ENCODE results near the gene CYP1A1.
"Not testable (repeated sequence)": the region's sequence is repeated elsewhere in the genome, so short reads cannot be mapped to it uniquely, and the experiment has no call there.

CYP1A1 gene

GRCh38 chr15:74725225-74725774, at the start of gene CYP1A1:
CYP1A1 (minus strand) TSS chr15:74725528; CDS start chr15:74723097, 2,431 bp downstream.
- DNase-seq (ENCODE audit: low spot score) = peak; percentile 35

DNA sequence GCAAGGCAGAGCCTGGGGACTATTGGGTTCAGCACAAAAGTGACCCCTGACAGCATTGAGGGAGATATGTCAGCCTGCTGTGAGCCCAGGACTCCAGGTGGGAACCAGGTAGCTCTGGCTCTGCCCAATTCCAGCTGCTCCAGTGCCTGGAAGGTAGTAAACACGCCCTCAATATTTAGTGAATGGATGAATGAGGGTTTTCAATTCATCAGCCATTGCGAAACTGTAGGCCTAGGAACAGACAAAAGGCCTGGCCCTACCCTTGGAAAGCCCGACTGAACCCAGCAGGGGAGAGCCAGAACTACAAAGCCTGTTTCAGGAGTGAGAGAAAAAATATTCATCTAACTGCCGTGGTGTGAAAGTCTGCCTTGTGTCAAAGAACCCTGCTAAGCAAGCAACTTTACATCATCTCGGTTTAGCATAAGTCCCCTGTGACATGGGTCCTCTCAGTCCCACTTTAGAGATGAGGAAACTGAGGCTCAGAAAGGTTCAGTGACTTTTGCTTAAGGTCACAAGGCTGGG, 48.5 kb upstream of the CYP1A1 start:
- no peak for DNase-seq (ENCODE audit: low spot score)

GRCh38 chr15:74773329-74773728, 48.0 kb upstream of the CYP1A1 start:
- DNase-seq (ENCODE audit: low spot score) = no peak

- no peak for DNase-seq (ENCODE audit: low spot score)
These were observed 45.0 kb upstream of the CYP1A1 start for GRCh38 chr15:74770211-74770903.

GRCh38 chr15:74769463-74770025, 44.2 kb upstream of the CYP1A1 start:
- DNase-seq (ENCODE audit: low spot score) = no peak

DNA sequence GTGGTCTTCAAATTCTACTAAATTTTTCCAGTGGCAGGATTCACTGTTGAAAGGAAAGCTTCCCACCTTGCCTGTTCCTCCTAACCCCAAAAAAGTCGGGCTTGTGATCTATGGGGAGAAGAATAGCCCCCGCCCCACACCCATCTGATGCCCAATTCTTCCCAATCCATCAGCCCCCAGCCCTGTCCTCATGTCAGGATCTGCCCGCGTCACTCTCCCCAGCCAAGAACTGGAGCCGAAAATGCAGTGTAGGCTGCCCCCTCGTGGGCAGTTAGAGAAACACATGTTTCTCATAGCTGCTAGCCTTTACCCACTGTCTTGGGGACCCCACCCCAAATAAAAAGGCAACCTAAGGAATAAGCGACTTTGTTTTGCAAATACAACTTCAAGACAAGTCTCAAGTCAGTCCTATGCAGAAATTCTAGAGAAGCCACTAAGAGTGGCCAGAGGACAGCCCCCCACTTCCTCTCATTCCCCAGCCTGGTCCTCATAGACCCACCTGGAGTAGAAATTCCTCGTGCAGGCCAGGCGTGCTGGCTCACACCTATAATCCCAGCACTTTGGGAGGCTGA, 43.5 kb upstream of the CYP1A1 start:
- peak; percentile 80 for DNase-seq (ENCODE audit: low spot score)

GRCh38 chr15:74768099-74768770, 42.9 kb upstream of the CYP1A1 start:
- no peak for DNase-seq (ENCODE audit: low spot score)

DNA sequence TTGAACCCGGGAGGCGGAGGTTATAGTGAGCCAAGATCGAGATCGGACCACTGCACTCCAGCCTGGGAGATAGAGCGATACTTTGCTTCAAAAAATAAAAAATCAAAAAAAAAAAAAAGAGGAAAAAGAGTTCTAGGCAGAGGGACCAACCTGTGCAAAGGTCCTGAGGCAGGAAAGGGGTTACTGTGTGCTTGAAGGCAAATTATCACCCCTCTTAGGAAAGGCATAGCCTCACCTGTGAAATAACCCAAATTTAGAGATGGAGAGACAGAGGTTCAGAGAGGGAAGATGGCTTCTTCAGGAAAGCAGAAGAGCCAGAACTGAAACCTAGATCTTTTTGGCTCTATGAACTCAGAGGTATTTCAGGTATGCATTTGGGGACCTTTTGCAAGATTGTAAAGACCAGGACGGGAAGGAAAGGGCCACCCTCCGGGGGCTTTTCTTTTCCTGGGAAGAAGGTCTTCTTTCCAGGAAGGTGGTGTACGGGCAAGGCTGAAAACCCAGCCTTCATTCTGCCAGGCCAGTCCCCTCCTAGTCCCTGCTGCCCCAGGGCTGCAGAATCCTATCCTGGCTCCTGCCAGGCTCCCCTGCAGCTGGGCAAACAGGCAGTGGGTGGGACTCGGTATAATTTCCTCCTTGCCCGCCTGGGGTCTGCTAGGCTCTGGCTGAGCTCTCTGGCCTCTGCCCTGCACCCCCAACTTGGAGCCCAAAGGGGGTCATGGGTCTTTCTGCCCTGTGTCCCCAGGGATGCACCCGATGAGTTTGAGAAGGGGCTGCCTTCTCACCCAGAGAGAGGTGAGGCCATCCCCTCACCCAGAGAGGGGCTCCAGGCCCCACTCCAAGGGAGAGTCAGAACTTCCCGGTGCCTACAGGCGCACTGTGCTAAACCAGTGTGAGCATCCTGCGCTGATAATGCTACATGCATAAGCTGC, 42.1 kb upstream of the CYP1A1 start:
- no peak for DNase-seq (ENCODE audit: low spot score)

- DNase-seq (ENCODE audit: low spot score) = no peak
These were observed 38.1 kb upstream of the CYP1A1 start for GRCh38 chr15:74763416-74763815.

- DNase-seq (ENCODE audit: low spot score) = no peak
These were observed 37.4 kb upstream of the CYP1A1 start for GRCh38 chr15:74762791-74763150.

DNA sequence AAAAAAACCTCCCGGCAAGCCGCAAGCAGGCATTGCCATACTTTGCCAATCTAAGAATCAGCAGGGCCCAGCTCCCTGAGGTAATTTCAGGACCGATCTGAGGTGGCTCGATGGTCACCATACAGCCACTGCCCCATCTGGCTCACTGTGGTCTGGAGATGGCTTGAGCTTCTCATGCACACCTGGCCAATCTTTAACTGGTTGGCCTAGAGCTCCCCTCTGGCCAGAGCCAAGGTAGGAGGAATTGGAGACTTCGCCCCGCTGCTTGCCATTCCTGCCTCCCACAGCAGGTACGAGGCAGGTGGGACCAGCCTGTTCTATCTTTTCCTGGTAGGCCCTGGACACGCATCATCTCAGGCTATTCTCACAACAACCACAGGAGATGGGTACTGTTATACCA, 33.4 kb upstream of the CYP1A1 start:
- no peak for DNase-seq (ENCODE audit: low spot score)

DNA sequence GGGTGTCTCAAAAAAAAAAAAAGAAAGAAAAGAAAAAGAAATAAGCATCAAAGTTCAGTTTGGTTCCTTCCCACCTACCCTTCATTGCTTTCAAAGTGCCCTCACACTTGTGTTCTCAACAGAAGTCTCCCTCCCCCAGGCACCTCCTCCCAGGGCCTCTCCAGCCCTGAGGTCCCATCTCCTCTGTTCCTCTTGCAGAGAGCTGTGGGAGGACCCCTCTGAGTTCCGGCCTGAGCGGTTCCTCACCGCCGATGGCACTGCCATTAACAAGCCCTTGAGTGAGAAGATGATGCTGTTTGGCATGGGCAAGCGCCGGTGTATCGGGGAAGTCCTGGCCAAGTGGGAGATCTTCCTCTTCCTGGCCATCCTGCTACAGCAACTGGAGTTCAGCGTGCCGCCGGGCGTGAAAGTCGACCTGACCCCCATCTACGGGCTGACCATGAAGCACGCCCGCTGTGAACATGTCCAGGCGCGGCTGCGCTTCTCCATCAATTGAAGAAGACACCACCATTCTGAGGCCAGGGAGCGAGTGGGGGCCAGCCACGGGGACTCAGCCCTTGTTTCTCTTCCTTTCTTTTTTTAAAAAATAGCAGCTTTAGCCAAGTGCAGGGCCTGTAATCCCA, 29.4 kb upstream of the CYP1A1 start:
- DNase-seq (ENCODE audit: low spot score) = peak; percentile 1

- DNase-seq (ENCODE audit: low spot score) = peak; percentile 77
These were observed 27.2 kb upstream of the CYP1A1 start for GRCh38 chr15:74752531-74752930.

GRCh38 chr15:74752011-74752410, 26.7 kb upstream of the CYP1A1 start:
- DNase-seq (ENCODE audit: low spot score) = no peak

- DNase-seq (ENCODE audit: low spot score) = peak; percentile 5
These were observed 25.4 kb upstream of the CYP1A1 start for GRCh38 chr15:74750751-74751150.

DNA sequence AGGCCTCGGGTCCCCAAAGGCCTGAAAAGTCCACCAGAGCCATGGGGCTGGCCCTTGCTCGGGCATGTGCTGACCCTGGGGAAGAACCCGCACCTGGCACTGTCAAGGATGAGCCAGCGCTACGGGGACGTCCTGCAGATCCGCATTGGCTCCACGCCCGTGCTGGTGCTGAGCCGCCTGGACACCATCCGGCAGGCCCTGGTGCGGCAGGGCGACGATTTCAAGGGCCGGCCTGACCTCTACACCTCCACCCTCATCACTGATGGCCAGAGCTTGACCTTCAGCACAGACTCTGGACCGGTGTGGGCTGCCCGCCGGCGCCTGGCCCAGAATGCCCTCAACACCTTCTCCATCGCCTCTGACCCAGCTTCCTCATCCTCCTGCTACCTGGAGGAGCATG, 24.5 kb upstream of the CYP1A1 start:
- DNase-seq (ENCODE audit: low spot score) = peak; percentile 1

DNA sequence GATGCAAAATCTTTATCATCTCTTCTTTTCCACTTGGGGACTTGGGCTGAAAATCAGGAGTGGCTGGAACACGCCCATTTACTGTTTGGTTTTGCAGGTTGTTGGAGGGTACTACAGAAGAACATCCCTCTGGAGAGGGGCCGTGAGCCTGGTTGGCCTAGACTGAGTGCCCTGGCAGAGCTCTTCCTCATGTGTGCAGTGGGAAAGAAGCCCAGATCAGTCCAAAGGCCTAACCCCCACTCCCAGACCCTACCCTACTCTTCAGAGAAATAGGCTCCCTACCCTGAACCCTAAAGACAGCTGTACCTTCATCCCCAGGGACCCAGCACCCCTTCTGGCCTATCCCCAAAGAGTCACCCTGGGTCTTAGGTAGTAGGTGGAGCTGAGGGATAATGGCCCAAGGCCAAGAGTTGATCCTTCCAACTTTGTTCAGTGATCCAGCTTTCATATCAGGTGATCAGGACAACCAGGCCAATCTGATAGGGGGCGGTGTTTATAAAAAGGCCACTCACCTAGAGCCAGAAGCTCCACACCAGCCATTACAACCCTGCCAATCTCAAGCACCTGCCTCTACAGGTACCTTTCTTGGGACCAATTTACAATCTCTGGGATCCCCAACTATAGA, 23.1 kb upstream of the CYP1A1 start, which contains the start of gene CYP1A2:
Gene CYP1A2, plus strand, starts transcription at position 524 of the 625 bp plus-strand sequence. CDS start 894 bp downstream, outside the sequence.
- peak; percentile 2 for DNase-seq (ENCODE audit: low spot score)

GRCh38 chr15:74746389-74746788, 21.1 kb upstream of the CYP1A1 start:
- no peak for DNase-seq (ENCODE audit: low spot score)

DNA sequence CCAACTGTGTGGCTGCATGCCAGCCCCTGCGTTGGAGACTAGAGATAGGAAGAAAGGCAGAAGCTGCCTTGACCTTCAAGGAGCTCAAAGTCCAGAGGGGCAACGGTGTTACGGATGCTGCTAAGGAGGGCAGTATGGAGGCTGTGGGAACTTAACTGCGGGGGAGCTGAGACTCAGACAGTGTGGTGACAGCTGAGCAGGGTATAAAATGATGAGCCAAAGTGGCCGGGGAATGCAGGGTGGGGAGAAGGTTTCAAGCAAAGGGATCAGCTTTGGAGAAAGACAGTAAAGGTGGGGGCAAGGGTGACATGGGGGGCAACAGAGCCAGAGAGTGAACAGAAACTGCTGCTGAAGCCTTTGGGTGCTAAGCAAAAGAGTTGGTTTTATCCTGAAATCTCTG, 17.1 kb upstream of the CYP1A1 start:
- DNase-seq (ENCODE audit: low spot score) = no peak

GRCh38 chr15:74738239-74738638, 12.9 kb upstream of the CYP1A1 start:
- not testable (repeated sequence) for DNase-seq (ENCODE audit: low spot score)
